Epithelial cell of esophagus (primary cell): ENCODE results near the gene DISC1.

Experiments
- DNase-seq: peaks from one replicate; pipeline ENCODE4 v3.0.0; 2010; ENCODE audit warnings: low read depth
- H3K4me3 ChIP-seq: 2 replicates; pipeline ENCODE4 v1.5.1; 2011; ENCODE audit warnings: mild to moderate bottlenecking, low read length, control low read depth
- CTCF ChIP-seq: IDR thresholded peaks from 2 replicates; pipeline ENCODE4 v1.5.1; 2011; ENCODE audit warnings: low read depth, mild to moderate bottlenecking, low read length, control low read depth, inconsistent platforms; ENCODE audit not compliant: insufficient read depth; ENCODE audit errors: missing control alignments

DISC1 gene

GRCh38 chr1:232020352-232020751 is 393.8 kb downstream of the DISC1 start:
- no peak for DNase-seq
- TF ChIP-seq CTCF: no peak
- no peak overlapping the region for H3K4me3 ChIP-seq

- H3K4me3 ChIP-seq: no peak overlapping the region
- DNase-seq: no peak
- no peak for TF ChIP-seq CTCF
These were observed 402.7 kb downstream of the DISC1 start for GRCh38 chr1:232029315-232029714.

- no peak overlapping the region for H3K4me3 ChIP-seq
- no peak for DNase-seq
- TF ChIP-seq CTCF: no peak
These were observed 404.6 kb downstream of the DISC1 start for GRCh38 chr1:232031156-232031555.

DNA sequence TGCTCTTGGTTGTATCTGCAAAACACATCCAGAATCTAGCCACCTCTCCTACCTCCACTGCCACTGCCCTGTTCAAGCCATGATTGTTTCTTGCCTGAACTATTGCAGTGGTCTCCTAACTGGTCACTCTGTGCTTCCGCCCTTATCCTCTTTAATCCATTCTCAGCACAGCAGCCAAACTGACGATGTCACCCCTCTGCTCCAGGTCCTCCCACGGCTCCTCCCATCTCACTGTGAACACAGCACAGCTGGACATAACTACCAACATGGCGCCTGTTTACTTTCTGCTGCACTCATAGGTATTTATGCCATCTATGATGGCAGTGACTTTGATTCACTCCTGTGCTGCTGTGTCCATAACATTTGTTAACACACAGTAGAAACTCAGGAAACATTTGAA is 406.7 kb downstream of the DISC1 start:
- H3K4me3 ChIP-seq: no peak overlapping the region
- TF ChIP-seq CTCF: no peak
- no peak for DNase-seq

DNA sequence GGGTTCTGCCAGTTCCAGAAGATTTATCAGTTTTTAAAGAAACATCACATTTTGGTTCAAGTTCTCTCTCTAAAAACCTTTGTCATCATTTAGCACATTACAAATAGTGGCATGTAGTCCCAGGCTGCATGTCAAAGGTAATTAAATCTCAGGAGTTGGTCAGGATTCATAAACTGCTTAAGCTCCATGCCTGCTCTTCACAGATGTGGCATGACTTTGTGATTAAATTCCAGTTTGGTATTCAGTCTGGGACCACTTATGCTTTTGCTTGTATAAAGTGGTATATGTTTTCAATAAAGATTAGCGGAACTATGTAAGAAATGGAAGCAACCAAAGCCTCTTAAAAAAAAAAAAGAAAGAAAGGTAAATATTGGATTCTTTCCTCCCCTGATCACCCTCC is 408.0 kb downstream of the DISC1 start:
- no peak for DNase-seq
- no peak overlapping the region for H3K4me3 ChIP-seq
- no peak for TF ChIP-seq CTCF

DNA sequence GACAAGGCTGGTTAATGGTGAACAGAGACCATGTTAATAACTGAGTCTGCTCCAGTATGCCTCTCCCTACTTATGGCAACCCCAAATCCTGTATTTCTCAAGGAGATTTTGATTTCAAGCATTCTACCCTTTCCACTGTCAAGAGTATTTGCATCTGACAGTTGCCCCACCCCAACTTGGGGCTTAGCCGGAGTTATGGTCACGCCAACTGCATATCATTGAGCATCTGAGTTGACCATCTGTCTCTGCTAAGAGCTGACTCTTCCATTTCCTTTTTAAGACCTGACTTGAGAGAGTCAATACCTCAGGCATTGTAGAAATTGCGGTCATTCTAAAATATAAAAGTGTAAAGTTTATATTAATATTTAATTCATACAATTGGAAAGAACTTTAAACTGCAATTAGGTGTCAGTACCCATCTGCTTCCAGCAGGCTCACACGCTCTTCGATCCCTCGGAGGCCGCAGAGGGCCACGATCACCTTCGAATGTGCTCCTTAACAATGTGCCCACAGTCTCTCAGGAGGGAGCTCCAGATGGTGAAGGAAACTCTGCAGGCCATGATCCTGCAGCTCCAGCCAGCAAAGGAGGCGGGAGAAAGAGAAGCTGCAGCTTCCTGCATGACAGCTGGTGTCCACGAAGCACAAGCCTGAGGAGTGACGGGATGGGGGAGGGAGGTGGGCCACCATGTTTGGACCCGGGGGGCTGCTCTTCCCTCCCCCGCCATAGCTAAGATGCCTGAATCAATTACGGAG is 409.8 kb downstream of the DISC1 start:
- no peak for DNase-seq
- no peak overlapping the region for H3K4me3 ChIP-seq
- TF ChIP-seq CTCF: no peak

GRCh38 chr1:232037774-232038388 is 411.3 kb downstream of the DISC1 start:
- H3K4me3 ChIP-seq: no peak overlapping the region
- no peak for DNase-seq
- TF ChIP-seq CTCF: no peak
